AG09309 (cell line): ENCODE results near the gene EBPL.
A peak's percentile ranks its signal among the peaks of the same experiment; 100 is the strongest.

Source experiments
- DNase-seq: peaks from one replicate; pipeline ENCODE4 v3.0.0-alpha.2; 2010; ENCODE audit warnings: low read depth
- H3K4me3 ChIP-seq: 2 replicates; pipeline ENCODE4 v1.5.1; 2011; ENCODE audit warnings: mild to moderate bottlenecking, low read depth, low read length, moderate library complexity; ENCODE audit not compliant: control insufficient read depth
- TF ChIP-seq, protein P1 (sequence below): IDR thresholded peaks from 2 replicates; pipeline ENCODE4 v1.5.1; 2011; ENCODE audit warnings: mild to moderate bottlenecking, low read depth, low read length, inconsistent platforms; ENCODE audit not compliant: insufficient read depth, control insufficient read depth; ENCODE audit errors: missing control alignments

The EBPL gene

DNA sequence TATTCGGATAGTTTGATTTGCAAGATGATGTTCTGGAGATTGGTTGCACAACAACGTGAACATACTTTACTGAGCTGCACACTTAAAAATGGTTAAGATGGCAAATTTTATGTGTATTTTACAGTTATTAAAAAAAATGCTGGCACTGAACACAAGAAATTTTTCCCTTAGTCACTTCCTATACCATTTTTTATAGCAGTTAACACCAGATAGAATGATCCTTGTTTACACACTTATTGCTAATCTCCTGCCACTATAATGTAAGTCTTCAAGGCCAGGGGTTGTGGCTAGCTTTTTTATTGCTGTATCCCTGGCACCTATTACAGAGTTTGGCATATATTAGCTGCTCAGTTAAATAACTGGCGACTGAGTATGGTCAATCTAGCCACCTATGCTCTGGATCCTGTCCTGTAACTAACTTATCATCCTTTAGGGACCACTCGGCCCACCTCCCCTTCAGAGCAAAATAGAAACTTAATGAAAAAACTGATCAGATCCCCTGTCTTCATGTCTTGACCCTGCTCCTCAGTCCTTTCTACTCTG is 2.0 kb upstream of the EBPL start:
- no peak overlapping the region for H3K4me3 ChIP-seq
- DNase-seq, result no peak
- TF ChIP-seq, protein P1, sequence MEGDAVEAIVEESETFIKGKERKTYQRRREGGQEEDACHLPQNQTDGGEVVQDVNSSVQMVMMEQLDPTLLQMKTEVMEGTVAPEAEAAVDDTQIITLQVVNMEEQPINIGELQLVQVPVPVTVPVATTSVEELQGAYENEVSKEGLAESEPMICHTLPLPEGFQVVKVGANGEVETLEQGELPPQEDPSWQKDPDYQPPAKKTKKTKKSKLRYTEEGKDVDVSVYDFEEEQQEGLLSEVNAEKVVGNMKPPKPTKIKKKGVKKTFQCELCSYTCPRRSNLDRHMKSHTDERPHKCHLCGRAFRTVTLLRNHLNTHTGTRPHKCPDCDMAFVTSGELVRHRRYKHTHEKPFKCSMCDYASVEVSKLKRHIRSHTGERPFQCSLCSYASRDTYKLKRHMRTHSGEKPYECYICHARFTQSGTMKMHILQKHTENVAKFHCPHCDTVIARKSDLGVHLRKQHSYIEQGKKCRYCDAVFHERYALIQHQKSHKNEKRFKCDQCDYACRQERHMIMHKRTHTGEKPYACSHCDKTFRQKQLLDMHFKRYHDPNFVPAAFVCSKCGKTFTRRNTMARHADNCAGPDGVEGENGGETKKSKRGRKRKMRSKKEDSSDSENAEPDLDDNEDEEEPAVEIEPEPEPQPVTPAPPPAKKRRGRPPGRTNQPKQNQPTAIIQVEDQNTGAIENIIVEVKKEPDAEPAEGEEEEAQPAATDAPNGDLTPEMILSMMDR, result no peak

DNA sequence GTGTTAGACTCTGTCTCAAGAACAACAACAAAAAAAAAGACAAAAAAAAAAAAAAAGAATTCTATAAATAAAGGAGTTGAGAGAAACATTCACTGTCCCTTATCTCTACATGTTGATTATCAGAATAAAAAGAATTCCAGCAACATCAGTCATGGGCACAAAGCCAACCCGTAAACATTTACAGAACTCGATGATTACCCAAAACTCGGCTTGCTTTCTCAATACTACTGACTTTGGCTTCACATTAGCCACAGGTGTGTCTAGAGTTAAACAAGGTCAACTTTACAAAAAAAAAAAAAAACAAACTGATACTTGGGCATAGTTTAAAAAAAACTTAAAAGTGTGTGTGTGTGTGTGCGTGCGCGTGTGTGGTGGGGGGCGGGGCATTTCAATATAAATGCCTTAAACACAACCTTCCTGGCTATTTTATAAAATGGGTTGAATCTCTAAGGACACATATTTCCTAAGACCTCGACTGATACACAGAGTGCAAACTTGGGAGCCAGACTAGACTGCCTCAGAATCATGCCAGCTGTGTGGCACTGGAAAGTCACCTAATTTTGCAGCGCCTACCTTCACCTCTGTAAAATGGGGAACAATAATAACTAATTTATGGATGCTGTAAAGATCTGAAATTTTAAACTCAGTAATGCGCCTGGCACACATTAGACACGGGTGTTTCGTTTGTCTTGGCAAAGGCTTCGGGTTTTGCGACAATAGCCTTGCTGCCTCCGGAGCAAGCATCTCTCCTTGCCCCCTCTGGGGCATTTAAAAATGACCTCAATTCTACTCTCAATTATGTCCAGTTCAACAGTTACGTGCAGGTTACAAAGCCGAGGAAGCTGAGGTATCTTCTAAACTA is 922 bp downstream of the EBPL start:
- H3K4me3 ChIP-seq, result peak overlapping the region; percentile 74
- DNase-seq, result no peak
- TF ChIP-seq, protein P1, result no peak

- TF ChIP-seq, protein P1, result no peak
- H3K4me3 ChIP-seq, result no peak overlapping the region
Measured at GRCh38 chr13:49683489-49683888, 7.8 kb downstream of the EBPL start.

GRCh38 chr13:49681842-49682435 is 9.3 kb downstream of the EBPL start:
- DNase-seq, result no peak
- H3K4me3 ChIP-seq, result no peak overlapping the region
- TF ChIP-seq, protein P1, result no peak

More at GRCh38 chr13:49683489-49683888, 7.8 kb downstream of the EBPL start:
- no peak for DNase-seq

GRCh38 chr13:49679246-49679645 is 12.0 kb downstream of the EBPL start:
- H3K4me3 ChIP-seq, result no peak overlapping the region
- DNase-seq, result no peak
- TF ChIP-seq, protein P1, result peak; percentile 16

- DNase-seq, result no peak
- TF ChIP-seq, protein P1, result no peak
- H3K4me3 ChIP-seq, result no peak overlapping the region
Measured at GRCh38 chr13:49678191-49678914, 12.9 kb downstream of the EBPL start.
